Stimulated activated CD4-positive, alpha-beta T cell treated with anti-CD3 and anti-CD28 coated beads, Interleukin-2, amount 100 ng/mL, for 48 hours (primary cell): Measurements from ENCODE around the gene STAB1.

Experiments used
- DNase-seq, 2 donors: peaks; one replicate each; pipeline ENCODE4 v3.0.0-alpha.2; 2020

The STAB1 gene

DNA sequence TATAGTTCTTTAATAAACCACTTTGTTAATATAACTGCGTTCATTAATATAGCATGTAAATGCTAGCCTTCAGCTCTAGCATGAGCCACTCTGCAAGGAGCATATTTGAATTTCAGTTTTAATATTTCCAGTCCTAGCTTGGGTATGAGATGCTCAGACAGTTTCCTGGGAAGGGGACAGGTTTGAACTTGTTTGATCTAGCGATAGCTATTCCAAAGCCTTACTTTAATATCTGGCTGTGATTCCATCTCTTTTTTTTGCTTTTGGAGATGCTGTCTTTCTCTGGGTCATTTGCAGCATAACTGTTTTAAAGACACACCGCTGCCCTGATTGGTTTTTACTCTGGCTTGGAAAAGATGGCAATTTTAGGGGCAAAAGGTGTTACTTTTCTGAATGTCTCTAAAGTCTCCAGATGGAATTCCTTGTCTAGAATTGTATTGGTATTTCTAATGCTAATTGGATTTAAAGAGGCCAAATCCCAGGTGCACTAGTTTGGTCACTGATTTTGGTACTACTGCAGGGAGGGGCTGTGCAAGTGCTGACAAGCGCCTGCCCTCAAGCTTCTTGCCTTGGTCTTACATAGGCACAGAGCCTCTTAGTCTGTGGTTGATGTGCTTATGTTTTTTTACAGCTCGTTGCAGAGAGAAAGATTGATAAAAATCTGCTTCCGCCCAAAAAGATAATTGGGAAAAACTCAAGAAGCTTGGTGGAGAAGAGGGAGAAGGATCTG lies 36.9 kb upstream of the STAB1 start:
- DNase-seq: no peak

DNA sequence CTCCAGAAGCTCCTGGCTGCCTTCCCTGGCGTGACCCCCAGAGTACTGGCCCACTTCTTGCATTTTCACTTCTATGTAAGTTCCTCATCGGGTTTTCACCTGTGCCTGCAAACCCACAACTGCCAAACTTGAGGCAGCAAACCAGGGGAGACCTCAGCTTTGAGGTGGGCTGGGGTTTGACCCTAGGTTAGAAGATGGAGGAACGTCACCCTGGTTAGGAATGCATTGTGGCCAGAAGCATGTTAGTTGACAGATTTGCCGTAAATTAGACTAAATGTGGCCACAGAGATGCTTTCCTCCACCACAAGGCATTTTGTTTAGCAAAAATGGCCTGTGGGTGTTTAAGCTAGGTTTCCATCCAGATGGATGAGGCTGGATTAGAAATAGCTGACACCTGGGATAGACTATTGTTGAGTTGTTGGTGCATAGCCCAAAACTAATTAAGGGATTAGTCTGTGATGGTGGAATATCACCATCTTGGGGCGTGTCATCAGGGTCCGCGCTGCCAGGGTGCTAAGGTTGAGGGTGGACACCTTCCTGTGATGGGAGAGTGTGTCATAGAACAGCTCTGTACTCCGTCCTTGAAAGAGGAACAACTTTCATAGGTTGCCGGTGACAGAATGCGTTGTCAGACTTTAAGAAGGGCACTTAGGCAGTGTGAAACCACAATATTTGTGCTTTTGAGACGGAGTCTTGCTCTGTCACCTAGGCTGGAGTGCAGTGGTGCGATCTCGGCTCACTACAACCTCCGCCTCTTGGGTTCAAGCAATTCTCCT lies 36.2 kb upstream of the STAB1 start:
- no peak for DNase-seq

DNA sequence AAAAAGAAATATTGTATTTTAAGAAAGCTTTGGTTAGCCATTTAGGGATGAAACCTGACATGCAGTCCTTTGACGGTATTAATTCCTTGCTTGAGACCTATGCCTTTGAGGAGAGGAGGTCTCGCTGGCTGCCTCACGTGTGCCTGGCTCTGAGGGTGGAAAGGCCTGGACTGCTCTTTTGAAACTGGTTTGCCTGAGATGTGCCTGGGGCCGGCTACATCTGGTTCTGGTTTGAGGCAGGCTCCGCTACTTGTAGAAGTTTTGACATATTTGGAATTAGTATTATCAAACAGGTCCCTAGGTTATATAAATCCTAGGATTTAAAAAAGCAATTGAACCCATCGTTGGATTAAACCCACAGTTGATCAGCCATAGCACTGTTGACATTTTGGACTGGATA lies 33.3 kb upstream of the STAB1 start:
- DNase-seq: no peak

DNA sequence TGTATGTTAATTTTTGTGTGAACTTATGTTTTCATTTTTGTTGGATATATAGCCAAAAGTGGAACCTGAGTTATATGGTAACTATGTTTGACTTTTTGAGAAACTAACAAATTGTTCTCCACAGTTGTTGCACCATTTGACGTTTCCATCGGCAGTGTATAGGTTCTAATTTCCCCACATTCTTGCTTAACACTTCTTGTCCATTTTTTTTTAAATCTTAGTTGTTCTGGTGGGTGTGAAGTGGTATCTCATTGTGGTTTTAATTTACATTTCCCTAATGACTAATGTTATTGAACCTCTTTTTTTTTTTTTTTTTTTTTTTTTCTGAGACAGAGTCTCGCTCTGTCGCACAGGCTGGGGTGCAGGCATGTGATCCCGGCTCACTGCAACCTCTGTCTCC lies 31.7 kb upstream of the STAB1 start:
- no peak for DNase-seq

DNA sequence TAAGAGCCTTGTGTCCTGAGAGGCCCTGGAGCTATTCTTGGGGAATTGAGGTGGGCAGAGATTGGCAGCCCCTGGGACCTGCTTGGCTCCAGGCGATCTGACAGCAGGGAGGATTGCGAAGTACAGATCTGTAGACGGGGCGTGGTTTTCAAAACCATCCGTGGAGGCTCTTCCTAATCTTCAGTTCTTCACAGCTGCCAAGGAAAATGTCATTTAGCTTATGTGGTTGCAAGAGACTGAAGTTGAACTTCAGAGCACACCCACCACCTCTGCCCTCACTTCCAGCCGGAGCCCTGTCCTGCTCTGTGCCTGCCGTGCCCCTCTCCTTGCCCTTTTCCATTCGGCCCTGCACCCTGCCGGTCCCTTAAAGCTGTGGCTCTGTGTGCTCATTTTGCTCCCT lies 26.8 kb upstream of the STAB1 start:
- DNase-seq: no peak

DNA sequence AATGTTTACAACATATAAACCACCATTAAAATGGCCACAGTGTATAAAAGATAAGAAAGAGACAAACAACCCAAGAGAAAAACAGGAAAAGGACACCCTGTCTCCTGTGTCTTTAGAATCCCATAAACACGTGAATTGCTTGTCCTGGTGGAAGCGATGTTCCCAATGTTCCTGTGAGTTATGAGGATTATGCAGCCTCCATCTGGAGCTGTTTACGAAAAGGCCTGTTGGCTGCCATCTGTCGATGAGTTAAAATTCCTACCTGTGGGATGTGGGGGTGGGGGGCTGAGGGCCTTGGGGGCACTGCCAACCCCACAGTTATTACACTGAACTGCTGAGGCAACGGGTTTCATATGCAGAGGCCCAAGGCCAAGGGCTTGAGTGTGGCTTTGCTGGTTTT lies 26.1 kb upstream of the STAB1 start:
- no peak for DNase-seq

DNA sequence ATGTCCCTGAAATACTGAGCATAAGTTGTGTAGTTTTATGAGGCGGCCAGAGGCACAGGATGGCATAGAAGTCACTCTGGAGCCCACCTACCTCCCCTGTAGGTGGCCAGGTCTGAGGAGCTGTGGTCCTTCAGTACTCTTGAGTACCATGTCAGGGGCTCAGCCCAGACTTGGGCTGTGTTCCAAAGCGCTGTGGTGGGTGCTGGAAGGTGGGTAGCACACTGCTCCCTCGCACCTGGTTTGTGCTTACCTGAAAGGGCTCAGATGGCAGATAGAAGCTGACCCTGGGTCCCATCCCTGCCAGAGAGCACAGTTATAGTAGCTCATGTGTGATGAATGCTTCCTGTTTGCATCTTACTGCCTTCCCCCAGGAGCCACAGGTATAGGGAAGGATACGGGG lies 24.2 kb upstream of the STAB1 start:
- DNase-seq: no peak

DNA sequence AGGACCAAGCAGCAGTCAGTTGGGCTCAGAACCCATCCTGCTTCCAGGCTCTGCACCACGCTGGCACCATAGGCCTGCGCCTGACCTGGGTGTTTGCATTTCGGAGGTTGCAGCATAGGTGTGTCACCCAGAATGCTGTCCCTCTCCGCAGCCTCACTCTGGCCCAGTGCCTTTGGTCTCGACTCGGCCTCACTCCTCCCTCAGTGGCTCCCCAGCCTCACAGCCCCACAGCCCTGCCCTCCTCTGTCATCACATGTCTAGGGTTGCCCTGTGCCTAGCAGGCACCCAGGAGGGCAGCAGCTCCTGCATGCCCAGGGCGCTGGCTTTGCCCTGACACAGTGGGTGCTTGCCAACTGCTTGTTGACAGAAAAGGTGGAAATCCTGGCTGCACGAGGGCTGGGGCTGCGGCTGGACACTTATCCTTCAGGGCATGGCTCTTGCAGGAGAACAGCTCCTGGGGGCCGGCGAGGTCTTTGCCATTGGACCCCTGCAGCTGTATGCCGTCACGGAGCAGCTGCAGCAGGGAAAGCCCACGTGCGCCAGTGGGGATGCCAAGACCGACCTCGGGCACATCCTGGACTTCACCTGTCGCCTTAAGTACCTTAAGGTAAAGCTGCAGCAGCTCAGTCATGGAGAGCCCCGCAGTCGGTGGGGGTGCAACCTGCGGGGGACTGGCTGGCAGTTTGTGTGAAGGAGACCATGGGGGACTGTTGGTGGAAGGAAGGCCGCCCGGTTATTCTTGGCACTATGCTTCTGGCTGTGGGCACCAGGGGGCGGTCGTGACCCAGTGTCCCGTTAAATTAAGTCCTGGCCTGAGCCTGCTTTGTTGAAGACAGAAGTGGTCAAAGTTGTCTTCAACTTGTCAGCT lies 23.5 kb upstream of the STAB1 start:
- DNase-seq: peak; percentile 30 to 32

DNA sequence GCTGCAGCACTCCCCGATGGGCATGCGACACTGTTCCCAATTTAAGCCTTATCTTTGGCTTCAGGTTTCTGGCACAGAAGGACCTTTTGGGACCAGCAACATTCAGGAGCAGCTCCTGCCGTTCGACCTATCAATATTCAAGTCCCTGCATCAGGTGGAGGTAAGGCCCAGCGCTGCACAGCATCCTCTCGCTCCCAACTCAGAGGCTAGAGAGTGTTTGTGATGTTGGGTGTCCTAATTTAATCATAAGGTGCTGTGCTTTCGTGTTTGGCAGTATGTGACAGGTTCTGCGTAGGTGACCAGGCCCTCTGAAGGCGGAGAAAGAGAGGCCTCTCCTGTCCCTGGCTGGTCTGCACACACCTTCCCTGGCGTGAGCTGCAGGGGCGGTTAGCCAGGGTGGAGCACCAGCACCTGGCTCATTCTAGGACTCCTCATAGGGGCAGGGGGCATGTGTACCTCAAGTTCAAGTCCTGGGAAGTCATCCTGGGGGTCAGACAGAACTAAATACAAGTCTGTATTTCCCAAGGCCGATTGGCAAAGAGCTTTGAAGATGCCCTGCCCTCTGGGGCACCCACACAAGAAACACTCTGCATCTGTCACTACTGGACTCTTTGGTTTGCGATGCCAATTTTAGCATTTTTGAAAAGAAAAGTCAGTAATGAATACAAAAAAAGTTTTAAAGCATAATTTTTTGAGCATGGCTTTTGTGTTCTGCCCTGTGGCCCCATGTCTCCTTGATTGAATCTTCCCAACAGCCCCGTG lies 22.7 kb upstream of the STAB1 start:
- DNase-seq: no peak

DNA sequence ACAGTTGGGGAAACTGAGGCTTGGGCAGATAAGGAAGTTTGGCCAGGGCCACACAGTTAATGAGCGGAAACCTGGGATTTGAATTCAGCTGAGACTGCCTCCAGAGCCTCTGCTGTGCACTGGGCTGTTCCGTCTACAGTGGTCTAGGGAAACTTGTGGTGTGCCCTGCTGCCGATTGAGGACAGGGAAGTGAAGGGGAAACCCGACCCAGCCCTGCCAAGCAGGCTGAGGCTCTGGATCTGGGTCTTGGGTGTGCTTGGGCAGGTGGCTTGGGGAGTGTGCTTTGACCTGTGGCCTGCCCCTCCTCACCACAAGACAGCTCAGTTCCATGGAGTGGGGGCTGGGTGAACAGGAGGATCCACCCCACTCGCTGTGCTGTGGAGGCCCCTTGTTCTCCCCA lies 22.1 kb upstream of the STAB1 start:
- no peak for DNase-seq

DNA sequence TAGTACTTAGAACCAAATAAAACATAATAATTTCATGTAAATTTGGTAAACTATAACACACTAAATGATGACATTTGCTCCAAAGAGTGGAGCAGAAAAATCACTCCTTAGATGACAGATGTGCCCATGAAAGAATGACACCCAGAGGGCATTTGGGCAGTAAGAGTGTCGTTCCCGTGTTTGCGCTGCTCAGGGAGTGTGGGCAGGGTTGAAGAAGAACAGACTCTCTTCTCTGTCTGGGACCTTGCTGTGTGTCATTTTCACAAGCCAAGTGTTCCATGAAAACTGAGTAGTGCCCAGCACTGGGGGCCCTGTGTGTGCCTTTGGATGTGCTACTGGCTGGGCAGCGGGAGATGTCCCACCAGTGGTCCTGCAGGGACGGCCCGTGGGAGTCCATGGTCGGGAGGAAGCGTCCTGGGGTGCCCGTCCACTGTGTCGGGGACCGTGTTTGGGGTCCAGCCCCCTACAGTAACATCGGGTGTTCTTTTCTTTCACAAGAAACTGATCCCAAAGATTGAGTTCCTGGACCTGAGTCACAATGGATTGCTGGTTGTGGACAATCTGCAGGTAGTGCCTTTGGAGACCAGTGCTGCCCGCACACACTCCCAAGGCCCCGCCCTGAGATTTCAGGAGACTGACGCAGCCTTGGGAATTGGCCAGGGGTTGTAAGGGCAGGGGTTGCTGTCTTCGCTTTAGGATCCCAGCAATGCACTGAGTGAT lies 17.9 kb upstream of the STAB1 start:
- no peak for DNase-seq

DNA sequence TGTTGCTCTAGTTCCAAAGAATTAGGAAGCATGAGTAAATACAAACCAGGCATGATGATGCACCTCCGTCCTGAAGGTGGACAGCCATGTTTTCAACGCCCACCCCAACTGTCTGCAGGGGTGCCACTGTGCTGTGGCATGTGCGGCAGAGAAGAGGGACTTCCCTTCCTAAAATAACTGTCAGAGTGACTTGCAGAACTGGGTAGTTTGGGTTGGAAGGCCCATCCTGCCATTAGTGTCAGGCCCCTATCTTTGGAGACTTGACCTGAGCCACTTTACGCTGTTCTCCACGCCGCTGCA lies 17.4 kb upstream of the STAB1 start:
- no peak for DNase-seq

DNA sequence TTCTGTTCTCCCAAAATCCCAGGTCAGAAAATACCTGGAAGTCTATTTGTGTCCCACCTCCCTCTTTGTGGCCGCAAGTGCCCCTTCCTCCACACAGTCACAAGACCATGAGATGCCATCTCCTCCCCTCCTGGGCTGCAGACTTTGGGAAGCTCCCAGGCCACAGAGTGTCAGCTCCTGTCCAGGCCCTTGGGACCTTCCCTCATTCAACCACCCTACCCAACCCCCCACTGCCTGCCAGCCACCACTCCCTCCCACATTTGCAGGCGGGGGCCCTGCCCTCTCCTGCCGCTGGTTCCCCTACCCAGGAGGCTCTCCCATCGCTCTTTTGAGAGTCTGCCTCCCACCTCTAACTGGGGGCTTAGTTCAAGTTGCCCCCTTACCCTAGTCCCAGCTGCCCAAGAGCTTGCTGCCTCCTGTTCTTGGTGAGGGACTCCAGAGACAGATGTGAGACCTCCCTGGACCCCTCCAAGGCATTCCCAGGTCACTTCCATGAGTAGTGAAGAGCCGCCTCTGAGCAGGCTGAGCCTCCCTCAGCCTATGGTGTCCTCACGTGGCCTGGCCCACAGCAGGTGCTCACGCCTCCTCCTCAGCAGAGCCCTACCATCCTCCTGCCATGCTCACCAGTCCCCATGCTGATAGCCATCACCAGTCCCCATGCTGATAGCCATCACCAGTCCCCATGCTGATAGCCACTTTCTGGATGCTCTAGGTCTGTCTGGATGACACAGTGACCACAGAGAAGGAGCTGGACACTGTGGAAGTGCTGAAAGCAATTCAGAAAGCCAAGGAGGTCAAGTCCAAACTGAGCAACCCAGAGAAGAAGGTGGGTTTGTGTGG lies 15.9 kb upstream of the STAB1 start:
- no peak for DNase-seq

DNA sequence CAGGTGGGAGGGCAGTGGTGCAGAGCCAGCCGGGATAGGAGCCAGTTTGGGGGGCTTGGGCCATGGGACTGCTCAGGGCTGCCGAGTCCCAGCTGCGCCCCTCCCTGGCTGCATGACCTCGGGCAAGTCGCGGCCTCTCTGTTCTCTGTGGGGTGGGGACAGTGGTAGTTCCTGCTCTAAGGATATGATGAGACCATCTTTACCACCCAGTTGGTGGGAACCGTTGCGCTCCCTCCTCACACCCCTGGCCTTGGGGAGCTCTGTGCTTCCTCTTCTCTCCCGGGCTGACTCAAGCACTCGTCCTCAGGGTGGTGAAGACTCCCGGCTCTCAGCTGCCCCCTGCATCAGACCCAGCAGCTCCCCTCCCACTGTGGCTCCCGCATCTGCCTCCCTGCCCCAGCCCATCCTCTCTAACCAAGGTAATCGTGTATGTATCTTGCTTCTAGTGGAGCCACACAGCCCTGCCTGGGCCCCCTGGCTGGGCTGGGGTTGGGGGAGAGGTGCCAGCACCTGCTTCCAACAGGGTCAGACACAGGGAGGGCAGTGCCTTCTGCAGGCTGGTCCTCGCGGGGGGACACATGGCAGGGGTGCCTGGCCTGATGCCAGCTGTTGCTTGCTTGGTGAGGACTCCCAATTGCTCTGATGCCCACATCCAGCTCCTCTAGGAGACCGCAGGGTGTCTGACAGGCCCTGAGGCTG lies 15.1 kb upstream of the STAB1 start:
- DNase-seq: no peak

DNA sequence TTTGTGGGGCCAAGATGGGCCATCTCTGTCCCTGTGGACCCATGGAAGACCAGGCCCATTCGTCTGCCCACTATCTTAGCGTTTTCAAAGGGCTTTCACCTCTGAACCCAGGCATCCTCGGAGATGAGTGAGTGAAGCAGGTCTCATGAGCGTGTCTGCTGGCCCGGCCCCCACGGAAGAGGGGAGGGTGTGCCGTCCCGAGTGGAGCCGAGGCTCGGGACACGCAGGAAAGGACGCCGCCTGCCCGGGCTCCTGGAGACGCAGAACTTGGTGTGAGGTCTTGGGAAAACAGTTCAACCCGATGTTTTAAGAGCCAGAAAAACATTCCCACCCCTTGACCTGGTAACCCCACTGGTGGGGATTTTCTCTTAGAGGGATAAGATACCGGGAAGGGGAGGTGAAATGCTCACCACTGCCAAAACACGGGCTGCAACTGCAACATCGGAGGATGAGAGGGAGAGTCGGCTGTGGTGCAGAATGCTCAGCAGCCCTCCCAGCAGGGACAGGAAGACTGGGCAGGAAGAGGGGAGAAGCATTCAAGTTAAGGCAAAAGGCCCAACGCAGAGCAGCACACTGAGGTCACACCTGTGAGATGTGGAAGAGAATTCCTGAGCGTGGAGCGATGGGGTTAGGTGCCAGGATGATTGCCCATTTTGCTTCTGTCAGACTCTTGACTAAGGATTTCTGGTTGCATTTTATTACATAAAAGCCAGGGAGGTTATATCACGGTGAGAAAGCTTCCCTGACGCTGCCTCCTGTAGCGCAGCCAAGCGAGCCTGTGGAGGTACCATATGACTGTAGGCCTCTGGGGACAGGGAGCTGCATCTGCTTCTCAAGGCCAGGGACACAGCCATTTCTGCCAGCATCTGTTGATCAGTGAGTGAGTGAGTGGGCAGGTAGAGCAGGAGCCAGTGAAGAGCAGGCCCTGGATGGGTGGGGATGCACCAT lies 14.1 kb upstream of the STAB1 start:
- no peak for DNase-seq

DNA sequence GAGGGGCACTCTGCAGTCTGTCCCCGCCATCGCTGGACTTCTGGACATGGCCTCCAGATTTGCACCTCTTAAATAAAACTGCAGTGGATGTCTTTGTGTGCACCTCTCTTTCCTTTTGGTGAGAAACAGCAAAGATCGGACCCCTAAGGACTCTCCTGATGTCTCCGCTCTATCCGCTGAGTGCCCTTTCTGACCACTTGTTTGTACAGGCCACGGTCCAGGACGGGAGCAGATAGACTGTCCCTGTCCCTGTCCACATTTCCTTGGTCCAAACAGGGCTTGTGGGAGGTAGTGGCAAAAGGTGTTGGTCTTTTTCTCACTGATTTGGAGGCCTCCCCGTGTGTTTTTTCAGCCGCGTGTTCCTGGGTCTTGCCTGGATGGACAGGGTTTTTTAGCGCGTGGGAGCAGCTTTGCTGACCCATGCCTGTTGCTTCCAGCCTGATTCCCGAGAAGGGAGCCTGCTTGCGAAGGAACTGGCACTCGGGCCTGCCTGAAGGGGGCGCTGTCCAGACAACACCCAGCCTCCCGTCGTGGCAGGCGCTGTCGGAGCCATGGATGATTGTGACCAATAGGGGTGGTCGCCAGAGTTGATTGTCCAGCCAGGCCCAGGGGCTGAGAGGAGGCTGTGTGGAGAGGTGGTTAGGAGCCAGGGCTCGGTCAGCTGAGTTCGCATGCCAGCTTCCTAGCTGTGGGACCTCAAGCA lies 13.2 kb upstream of the STAB1 start:
- peak in 1 of 2 donors; percentile 11 for DNase-seq

DNA sequence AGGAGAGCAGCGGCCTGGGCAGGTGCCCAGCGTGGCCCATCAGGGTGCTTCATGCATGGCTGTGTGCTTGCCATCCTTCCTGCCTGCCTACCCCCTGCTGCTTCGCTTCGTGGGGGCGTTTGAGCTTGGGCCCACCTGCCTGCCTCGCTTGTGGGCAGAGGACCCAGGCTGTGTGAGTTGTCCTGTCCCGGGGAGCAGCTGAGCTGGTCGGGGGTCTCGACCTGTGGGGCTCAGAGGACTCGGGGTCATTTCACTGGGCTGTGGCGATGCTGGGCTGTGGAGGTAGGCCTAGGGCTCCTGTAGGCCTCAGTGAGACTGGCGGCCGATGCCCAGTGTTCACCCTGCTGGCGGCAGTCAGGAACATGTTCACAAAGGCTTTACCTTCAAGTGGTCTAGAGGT lies 12.1 kb upstream of the STAB1 start:
- no peak for DNase-seq

DNA sequence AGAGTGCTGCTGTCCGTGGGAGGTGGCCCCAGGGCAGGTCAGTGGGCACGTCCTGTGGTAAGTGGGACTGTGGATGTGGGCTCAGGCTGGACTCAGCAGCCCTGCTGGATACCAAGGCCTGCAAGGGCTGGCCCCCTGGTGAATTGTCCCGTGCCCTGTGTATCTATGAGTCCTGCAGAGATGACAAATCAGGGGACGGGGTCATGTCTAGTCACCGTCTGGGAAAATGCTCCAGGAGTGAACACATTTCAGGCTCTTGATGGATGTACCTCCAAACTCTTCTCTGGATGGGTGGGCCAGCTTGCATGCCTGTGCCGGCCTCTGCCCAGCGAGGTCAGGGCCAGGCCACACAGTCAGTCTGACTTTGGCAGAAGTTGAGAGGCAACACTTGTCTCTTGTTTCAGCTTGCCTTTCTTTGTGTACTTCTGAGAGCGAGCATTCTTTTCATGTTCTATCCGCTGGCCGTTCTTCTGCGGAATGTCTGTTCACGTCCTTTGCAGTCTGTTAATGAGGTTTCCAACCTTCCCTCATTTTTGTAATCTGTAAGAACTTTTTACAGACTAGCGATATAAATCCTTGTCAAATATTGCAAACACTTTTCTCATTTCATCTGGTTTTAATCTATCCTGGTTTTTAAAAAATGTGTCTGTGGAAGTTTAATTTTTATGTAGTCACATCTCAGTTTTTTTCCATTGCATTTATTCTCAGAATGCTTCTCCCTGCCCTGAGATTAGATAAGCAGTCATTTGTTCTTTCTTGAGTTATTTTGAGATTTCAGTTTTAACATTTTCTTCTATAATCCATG lies 11.4 kb upstream of the STAB1 start:
- no peak for DNase-seq
